ENCODE results near the gene C10orf143.
A peak's percentile ranks its signal among the peaks of the same experiment; 100 is the strongest.

The C10orf143 gene

GRCh38 chr10:130016095-130016494, 94.5 kb downstream of the C10orf143 start:
- H3K27ac ChIP-seq, result no peak overlapping the region
- TF ChIP-seq CTCF (IDR thresholded peaks at IDR 0.05), result no peak
- no peak for DNase-seq (ENCODE audit: low spot score)

DNA sequence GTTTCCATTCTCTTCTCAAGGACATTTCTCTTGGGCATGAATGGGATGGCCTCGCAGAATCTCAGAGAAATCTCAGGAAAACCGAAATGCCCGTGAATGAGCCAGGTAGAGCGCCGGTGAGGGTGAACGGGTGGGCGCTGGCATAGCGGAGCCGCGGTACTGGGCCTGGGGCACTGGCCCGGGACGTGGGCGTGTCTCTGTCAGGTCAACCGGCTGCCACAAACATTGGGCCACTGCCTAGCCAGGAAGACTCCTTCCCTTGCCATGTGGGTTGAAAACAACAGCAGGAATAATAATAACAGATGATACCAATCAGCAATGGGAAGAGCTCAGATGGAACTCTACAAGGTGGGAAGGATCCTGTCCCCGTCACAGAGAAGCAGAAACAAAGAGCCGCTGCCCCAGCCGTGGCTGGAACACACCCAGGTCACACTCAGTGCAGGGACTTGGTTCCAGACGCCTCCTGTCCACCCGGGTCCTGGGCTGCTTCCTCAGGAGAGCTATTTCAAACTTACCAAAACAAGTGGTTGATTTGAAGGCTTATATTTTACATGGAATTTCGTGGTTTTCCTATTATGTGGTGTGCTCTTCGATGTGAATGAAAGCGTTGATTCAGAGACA, 95.4 kb downstream of the C10orf143 start:
- H3K4me3 ChIP-seq, result no peak overlapping the region
- TF ChIP-seq CTCF (IDR thresholded peaks at IDR 0.05), result no peak
- peak; percentile 59 for DNase-seq (ENCODE audit: low spot score)
- H3K27ac ChIP-seq, result no peak overlapping the region

More at GRCh38 chr10:130016095-130016494, 94.5 kb downstream of the C10orf143 start:
- H3K4me3 ChIP-seq, result no peak overlapping the region

DNA sequence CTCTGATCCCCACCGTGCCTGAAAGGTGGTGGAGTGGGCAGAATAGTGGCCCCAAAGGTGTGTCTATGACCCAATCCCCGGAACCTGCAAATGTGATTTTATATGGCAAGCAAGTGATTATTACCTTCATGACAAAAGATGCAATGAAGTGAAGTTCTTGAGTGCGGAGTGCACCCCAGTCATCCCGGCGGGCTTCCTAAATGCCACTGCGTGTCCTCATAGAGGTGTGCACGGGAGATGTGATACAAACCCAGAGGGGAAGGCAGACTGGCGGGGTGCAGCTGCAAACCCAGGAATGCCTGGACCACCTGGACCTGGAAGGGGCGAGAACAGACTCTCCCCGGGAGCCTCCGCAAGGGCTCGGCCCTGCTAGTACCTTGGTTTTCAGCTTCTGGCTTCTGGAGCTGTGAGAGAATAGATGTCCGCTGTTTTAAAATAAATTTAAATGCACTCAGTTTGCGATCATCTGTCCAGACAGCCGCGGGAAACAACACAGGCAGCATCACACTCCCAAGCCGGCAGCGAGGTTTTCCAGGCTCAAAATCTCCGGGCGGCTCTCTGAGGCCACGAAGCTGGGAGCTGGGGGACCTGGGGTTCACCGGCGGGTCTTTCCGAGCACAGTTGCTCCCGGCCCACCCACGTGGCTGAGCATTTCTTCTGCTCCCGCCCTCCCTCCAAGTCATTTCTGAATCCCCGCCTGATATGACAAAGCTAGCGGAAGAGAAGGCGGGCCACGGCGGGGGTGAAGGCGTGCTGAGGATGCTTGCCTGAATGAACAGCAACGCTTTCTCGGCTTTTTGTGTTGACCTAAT, 96.2 kb downstream of the C10orf143 start:
- no peak for TF ChIP-seq CTCF (IDR thresholded peaks at IDR 0.05)
- no peak overlapping the region for H3K27ac ChIP-seq
- no peak overlapping the region for H3K4me3 ChIP-seq
- peak; percentile 63 for DNase-seq (ENCODE audit: low spot score)
